ENCODE measurements around the gene LRRK1.

DNA sequence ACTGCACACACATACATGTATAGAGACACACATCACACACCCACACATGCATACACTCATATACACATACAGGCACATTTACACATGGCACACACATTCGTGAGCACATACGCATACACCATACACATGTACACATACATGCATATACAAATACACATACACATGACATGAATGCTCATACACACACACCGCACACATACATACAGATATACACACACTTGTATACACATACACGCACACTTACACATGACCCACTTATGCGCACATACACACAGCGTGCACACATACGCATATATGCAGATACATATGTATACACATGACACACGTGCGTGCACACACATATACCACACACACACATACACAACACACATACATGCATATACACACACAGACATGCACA, 162.7 kb downstream of the LRRK1 start:
- no peak for TF ChIP-seq SIN3A (IDR thresholded peaks at IDR 0.05; ENCODE audit: borderline replicate concordance, insufficient read depth, low read length)
- TF ChIP-seq POLR2AphosphoS5 (IDR thresholded peaks at IDR 0.05; ENCODE audit: low read depth, low read length) = no peak
- TF ChIP-seq, protein P1, sequence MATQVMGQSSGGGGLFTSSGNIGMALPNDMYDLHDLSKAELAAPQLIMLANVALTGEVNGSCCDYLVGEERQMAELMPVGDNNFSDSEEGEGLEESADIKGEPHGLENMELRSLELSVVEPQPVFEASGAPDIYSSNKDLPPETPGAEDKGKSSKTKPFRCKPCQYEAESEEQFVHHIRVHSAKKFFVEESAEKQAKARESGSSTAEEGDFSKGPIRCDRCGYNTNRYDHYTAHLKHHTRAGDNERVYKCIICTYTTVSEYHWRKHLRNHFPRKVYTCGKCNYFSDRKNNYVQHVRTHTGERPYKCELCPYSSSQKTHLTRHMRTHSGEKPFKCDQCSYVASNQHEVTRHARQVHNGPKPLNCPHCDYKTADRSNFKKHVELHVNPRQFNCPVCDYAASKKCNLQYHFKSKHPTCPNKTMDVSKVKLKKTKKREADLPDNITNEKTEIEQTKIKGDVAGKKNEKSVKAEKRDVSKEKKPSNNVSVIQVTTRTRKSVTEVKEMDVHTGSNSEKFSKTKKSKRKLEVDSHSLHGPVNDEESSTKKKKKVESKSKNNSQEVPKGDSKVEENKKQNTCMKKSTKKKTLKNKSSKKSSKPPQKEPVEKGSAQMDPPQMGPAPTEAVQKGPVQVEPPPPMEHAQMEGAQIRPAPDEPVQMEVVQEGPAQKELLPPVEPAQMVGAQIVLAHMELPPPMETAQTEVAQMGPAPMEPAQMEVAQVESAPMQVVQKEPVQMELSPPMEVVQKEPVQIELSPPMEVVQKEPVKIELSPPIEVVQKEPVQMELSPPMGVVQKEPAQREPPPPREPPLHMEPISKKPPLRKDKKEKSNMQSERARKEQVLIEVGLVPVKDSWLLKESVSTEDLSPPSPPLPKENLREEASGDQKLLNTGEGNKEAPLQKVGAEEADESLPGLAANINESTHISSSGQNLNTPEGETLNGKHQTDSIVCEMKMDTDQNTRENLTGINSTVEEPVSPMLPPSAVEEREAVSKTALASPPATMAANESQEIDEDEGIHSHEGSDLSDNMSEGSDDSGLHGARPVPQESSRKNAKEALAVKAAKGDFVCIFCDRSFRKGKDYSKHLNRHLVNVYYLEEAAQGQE (IDR thresholded peaks at IDR 0.05; ENCODE audit: insufficient read depth in 1 of 2, low read depth in 2 of 2, low read length in 2 of 2) = no peak
